GM12878 (cell line): ENCODE results near the gene EFCAB11. TPM values are rescaled to one million over a fixed set of nuclear protein-coding genes. Genes with fewer than 3 reads are reported as not detected.
A peak's percentile ranks its signal among the peaks of the same experiment; 100 is the strongest.

Experiments used
- CEBPB ChIP-seq, 2 experiments: fragments of 150-350 bp in 1 of 2; IDR thresholded peaks; 2 replicates each; pipeline ENCODE4 v1.6.1; 2012 to 2014; ENCODE audit warnings: low read depth in 2 of 2, low read length in 2 of 2, borderline replicate concordance in 1 of 2, inconsistent platforms in 1 of 2
- EGR1 ChIP-seq, 2 experiments: IDR thresholded peaks; 1 replicate in 1 of 2; 2 replicates in 1 of 2; pipeline ENCODE4 v1.6.1; 2011 to 2012; ENCODE audit warnings: low read depth in 2 of 2, low read length in 2 of 2, borderline replicate concordance in 1 of 2, mild to moderate bottlenecking in 1 of 2, moderate library complexity in 1 of 2
- EP300 ChIP-seq, 2 experiments: fragments of 150-350 bp in 1 of 2; IDR thresholded peaks; 2 replicates each; pipeline ENCODE4 v1.6.1; 2011 to 2012; ENCODE audit warnings: low read depth in 2 of 2, low read length in 2 of 2, borderline replicate concordance in 1 of 2, improper control_type of control experiment in 1 of 2, inconsistent platforms in 1 of 2; ENCODE audit not compliant: control insufficient read depth in 1 of 2
- GATAD2B ChIP-seq: fragments of 450-650 bp; conservative IDR thresholded peaks from 2 replicates; pipeline ENCODE4 v1.6.1; 2017; ENCODE audit warnings: low read depth, mild to moderate bottlenecking, moderate library complexity
- MYB ChIP-seq: fragments of 150-350 bp; IDR thresholded peaks from 2 replicates; pipeline ENCODE4 v1.6.1; 2014; ENCODE audit warnings: mild to moderate bottlenecking, low read depth, low read length, borderline replicate concordance
- PML ChIP-seq: IDR thresholded peaks from 2 replicates; pipeline ENCODE4 v1.6.1; 2012; ENCODE audit warnings: low read length, inconsistent platforms
- RAD21 ChIP-seq: IDR thresholded peaks from 2 replicates; pipeline ENCODE4 v1.6.1; 2011; ENCODE audit warnings: mild to moderate bottlenecking, low read depth, low read length, moderate library complexity; ENCODE audit not compliant: insufficient read depth
- SP1 ChIP-seq: IDR thresholded peaks from one replicate; pipeline ENCODE4 v1.6.1; 2011; ENCODE audit warnings: low read depth, low read length
- ZNF274 ChIP-seq: IDR thresholded peaks from one replicate; pipeline ENCODE4 v1.8.0; 2011; ENCODE audit not compliant: insufficient read length, insufficient read depth
- polyA plus RNA-seq, 11 experiments: library from polyadenylated mRNA; depleted of rRNA in 4 of 11; unstranded in 6 of 11; stranded (reverse) in 5 of 11; fragments of >200 nt; fragmentation: Nextera tagmentation in 4 of 11; fragmentation: Illumina TruSeq in 1 of 11; extraction: Ambion mirVana in 4 of 11; extraction: Trizol in 1 of 11; gene quantifications; 1 replicate in 1 of 11; 2 replicates in 10 of 11; pipeline versions ENCODE4 v1.2.1 to v1.2.3, GENCODE V29; 2011 to 2016; ENCODE audit warnings: inconsistent platforms in 2 of 11, missing spikeins in 2 of 11, low read depth in 1 of 11
- total RNA-seq, 4 experiments: library from RNA; depleted of rRNA in 3 of 4; stranded (reverse); fragments of >200 nt in 3 of 4; fragmentation: Illumina TruSeq in 1 of 4; extraction: Trizol in 1 of 4; gene quantifications; 2 replicates each; pipeline versions ENCODE4 v1.2.1 to v1.2.3, GENCODE V29; 2013 to 2021
- TF ChIP-seq, protein P1 (sequence below): fragments of 150-350 bp; IDR thresholded peaks from 2 replicates; pipeline ENCODE4 v1.6.1; 2014; ENCODE audit warnings: mild to moderate bottlenecking, low read depth, low read length
- TF ChIP-seq, protein P2 (sequence below): IDR thresholded peaks from 2 replicates; pipeline ENCODE4 v1.6.1; 2012; ENCODE audit warnings: low read depth, low read length, improper control_type of control experiment
- TF ChIP-seq, protein P3 (sequence below): fragments of 450-650 bp; IDR thresholded peaks from 2 replicates; pipeline ENCODE4 v1.6.1; 2014; ENCODE audit warnings: mild to moderate bottlenecking
- TF ChIP-seq, protein P4 (sequence below): IDR thresholded peaks from 2 replicates; pipeline ENCODE4 v1.6.1; 2012; ENCODE audit warnings: low read depth, low read length, improper control_type of control experiment
- TF ChIP-seq, protein P5 (sequence below): fragments of 450-650 bp; IDR thresholded peaks from 2 replicates; pipeline ENCODE4 v1.6.1; 2016; ENCODE audit warnings: mild to moderate bottlenecking
- TF ChIP-seq, protein P6 (sequence below), 3 experiments: IDR thresholded peaks in 2 of 3; conservative IDR thresholded peaks in 1 of 3; 2 replicates each; pipeline ENCODE4 v1.5.1; 2011; ENCODE audit warnings: low read depth in 3 of 3, low read length in 3 of 3, mild to moderate bottlenecking in 3 of 3, control low read depth in 2 of 3, moderate library complexity in 2 of 3, inconsistent platforms in 1 of 3, mixed read lengths in 1 of 3; ENCODE audit not compliant: control insufficient read depth in 2 of 3, insufficient read depth in 1 of 3; ENCODE audit errors: extremely low read depth in 1 of 3
- TF ChIP-seq, protein P7 (sequence below): fragments of 450-650 bp; IDR thresholded peaks from 2 replicates; pipeline ENCODE4 v1.6.1; 2017; ENCODE audit warnings: mild to moderate bottlenecking, low read depth, inconsistent platforms; ENCODE audit not compliant: poor library complexity, severe bottlenecking

Gene EFCAB11
- total and polyA plus RNA-seq, 10 of the 15 experiments (the other 5 are each of a cell fraction or from before 2014, with no cell fraction given), result 8.6 to 37.4 (median 18.0) TPM

DNA sequence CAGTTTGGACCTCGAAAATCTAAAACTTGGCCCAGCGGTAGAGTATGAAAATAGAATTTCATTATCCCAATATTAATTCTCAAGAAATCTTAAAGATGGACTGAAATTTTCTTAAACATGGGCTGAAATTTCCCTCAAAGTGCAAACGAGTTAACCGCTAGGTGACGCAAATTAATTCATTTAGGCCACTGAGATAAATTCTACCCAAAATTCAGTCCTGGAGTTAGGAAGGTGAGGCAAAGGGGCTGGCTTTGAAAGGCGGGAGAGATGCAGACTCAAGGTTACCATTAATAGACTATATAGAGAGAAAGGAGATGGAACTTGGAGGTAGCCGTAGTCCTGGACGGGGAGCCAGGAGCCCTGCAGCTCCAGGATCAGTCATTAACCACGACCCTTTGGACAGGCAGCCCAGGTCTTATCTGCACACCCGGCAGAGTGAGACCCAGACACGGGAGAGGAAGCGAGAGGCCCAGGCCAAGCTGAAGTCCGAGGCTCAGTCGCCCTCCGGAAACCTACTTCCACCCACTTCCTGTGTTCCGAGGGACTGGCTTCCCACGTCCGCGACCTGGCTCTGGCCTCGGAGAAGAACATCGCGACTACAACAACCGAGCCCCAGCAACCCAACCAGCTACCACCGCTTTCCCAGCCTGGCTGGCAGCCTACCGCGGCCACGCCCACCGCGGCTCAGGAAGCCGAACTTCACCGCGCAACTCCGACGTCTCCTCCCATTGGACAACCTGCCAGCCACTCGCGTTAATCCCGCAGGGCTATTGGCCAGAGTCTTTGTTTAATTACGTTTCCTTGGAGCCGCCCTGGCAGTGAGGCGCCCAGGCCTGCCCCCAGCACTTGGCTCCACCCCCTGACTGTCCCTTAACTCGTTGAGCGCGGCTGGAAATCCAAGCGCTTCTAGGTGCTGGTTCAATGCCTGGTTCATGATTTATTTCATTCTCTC is at the start of gene EFCAB11 (continued):
- TF ChIP-seq, protein P1, sequence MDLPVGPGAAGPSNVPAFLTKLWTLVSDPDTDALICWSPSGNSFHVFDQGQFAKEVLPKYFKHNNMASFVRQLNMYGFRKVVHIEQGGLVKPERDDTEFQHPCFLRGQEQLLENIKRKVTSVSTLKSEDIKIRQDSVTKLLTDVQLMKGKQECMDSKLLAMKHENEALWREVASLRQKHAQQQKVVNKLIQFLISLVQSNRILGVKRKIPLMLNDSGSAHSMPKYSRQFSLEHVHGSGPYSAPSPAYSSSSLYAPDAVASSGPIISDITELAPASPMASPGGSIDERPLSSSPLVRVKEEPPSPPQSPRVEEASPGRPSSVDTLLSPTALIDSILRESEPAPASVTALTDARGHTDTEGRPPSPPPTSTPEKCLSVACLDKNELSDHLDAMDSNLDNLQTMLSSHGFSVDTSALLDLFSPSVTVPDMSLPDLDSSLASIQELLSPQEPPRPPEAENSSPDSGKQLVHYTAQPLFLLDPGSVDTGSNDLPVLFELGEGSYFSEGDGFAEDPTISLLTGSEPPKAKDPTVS, result no peak
- TF ChIP-seq SP1, result peak; percentile 96
- TF ChIP-seq EGR1 (IDR thresholded peaks at IDR 0.05; ENCODE audit: borderline replicate concordance in 1 of 2, low read depth in 2 of 2, low read length in 2 of 2), result peak in 1 of 2 experiments; percentile 41; a peak in 1 of 3 replicates
- no peak for TF ChIP-seq PML
- TF ChIP-seq ZNF274, result no peak
- TF ChIP-seq, protein P2, sequence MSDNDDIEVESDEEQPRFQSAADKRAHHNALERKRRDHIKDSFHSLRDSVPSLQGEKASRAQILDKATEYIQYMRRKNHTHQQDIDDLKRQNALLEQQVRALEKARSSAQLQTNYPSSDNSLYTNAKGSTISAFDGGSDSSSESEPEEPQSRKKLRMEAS, result peak; percentile 40; the same call in 1 of the 2 replicates
- TF ChIP-seq, protein P3, sequence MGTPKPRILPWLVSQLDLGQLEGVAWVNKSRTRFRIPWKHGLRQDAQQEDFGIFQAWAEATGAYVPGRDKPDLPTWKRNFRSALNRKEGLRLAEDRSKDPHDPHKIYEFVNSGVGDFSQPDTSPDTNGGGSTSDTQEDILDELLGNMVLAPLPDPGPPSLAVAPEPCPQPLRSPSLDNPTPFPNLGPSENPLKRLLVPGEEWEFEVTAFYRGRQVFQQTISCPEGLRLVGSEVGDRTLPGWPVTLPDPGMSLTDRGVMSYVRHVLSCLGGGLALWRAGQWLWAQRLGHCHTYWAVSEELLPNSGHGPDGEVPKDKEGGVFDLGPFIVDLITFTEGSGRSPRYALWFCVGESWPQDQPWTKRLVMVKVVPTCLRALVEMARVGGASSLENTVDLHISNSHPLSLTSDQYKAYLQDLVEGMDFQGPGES, result peak; percentile 82
- TF ChIP-seq GATAD2B, result peak; percentile 54; the same call in 1 of the 2 replicates
- no peak for TF ChIP-seq RAD21
- TF ChIP-seq, protein P4, sequence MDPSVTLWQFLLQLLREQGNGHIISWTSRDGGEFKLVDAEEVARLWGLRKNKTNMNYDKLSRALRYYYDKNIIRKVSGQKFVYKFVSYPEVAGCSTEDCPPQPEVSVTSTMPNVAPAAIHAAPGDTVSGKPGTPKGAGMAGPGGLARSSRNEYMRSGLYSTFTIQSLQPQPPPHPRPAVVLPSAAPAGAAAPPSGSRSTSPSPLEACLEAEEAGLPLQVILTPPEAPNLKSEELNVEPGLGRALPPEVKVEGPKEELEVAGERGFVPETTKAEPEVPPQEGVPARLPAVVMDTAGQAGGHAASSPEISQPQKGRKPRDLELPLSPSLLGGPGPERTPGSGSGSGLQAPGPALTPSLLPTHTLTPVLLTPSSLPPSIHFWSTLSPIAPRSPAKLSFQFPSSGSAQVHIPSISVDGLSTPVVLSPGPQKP, result peak; percentile 62; the same call in 1 of the 2 replicates
- TF ChIP-seq MYB, result no peak
- TF ChIP-seq, protein P5, sequence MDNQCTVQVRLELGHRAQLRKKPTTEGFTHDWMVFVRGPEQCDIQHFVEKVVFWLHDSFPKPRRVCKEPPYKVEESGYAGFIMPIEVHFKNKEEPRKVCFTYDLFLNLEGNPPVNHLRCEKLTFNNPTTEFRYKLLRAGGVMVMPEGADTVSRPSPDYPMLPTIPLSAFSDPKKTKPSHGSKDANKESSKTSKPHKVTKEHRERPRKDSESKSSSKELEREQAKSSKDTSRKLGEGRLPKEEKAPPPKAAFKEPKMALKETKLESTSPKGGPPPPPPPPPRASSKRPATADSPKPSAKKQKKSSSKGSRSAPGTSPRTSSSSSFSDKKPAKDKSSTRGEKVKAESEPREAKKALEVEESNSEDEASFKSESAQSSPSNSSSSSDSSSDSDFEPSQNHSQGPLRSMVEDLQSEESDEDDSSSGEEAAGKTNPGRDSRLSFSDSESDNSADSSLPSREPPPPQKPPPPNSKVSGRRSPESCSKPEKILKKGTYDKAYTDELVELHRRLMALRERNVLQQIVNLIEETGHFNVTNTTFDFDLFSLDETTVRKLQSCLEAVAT, result no peak; the same call in 1 of the 2 replicates
- TF ChIP-seq, protein P6, sequence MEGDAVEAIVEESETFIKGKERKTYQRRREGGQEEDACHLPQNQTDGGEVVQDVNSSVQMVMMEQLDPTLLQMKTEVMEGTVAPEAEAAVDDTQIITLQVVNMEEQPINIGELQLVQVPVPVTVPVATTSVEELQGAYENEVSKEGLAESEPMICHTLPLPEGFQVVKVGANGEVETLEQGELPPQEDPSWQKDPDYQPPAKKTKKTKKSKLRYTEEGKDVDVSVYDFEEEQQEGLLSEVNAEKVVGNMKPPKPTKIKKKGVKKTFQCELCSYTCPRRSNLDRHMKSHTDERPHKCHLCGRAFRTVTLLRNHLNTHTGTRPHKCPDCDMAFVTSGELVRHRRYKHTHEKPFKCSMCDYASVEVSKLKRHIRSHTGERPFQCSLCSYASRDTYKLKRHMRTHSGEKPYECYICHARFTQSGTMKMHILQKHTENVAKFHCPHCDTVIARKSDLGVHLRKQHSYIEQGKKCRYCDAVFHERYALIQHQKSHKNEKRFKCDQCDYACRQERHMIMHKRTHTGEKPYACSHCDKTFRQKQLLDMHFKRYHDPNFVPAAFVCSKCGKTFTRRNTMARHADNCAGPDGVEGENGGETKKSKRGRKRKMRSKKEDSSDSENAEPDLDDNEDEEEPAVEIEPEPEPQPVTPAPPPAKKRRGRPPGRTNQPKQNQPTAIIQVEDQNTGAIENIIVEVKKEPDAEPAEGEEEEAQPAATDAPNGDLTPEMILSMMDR (IDR thresholded peaks at IDR 0.05 in 2 of 3, conservative IDR thresholded peaks at IDR 0.05 in 1 of 3; ENCODE audit: control insufficient read depth in 2 of 3, extremely low read depth in 1 of 3, insufficient read depth in 1 of 3, low read depth in 3 of 3, low read length in 3 of 3), result peak; percentile 4 to 27 (median 5); a peak in 2 of 6 replicates
- no peak for TF ChIP-seq CEBPB (IDR thresholded peaks at IDR 0.05; ENCODE audit: borderline replicate concordance in 1 of 2, low read depth in 2 of 2, low read length in 2 of 2)
- TF ChIP-seq, protein P7, sequence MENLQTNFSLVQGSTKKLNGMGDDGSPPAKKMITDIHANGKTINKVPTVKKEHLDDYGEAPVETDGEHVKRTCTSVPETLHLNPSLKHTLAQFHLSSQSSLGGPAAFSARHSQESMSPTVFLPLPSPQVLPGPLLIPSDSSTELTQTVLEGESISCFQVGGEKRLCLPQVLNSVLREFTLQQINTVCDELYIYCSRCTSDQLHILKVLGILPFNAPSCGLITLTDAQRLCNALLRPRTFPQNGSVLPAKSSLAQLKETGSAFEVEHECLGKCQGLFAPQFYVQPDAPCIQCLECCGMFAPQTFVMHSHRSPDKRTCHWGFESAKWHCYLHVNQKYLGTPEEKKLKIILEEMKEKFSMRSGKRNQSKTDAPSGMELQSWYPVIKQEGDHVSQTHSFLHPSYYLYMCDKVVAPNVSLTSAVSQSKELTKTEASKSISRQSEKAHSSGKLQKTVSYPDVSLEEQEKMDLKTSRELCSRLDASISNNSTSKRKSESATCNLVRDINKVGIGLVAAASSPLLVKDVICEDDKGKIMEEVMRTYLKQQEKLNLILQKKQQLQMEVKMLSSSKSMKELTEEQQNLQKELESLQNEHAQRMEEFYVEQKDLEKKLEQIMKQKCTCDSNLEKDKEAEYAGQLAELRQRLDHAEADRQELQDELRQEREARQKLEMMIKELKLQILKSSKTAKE, result no peak
- TF ChIP-seq EP300 (IDR thresholded peaks at IDR 0.05; ENCODE audit: borderline replicate concordance in 1 of 2, control insufficient read depth in 1 of 2, low read depth in 2 of 2, low read length in 2 of 2), result no peak; a peak in 1 of 4 replicates
